Measurements from ENCODE around the gene PELO.
"Not testable (repeated sequence)": the region's sequence is repeated elsewhere in the genome, so short reads cannot be mapped to it uniquely, and the experiment has no call there.

PELO gene

GRCh38 chr5:52802272-52802973 lies 14.7 kb downstream of the PELO start:
- DNase-seq = no peak

- DNase-seq = no peak
Observed at GRCh38 chr5:52802974-52803336, 15.2 kb downstream of the PELO start.

GRCh38 chr5:52804387-52804791 lies 16.7 kb downstream of the PELO start:
- no peak for DNase-seq

- no peak for DNase-seq
Observed at GRCh38 chr5:52804981-52805380, 17.3 kb downstream of the PELO start.

GRCh38 chr5:52805615-52806014 lies 17.9 kb downstream of the PELO start:
- no peak for DNase-seq

GRCh38 chr5:52807037-52807436 lies 19.3 kb downstream of the PELO start:
- no peak for DNase-seq

GRCh38 chr5:52807723-52808122 lies 20.0 kb downstream of the PELO start:
- no peak for DNase-seq

GRCh38 chr5:52808316-52808901 lies 20.7 kb downstream of the PELO start:
- DNase-seq = no peak

GRCh38 chr5:52809884-52810283 lies 22.2 kb downstream of the PELO start:
- DNase-seq = no peak

- DNase-seq = no peak
Observed at GRCh38 chr5:52810426-52810825, 22.7 kb downstream of the PELO start.

- no peak for DNase-seq
Observed at GRCh38 chr5:52811067-52811749, 23.5 kb downstream of the PELO start.

- no peak for DNase-seq
Observed at GRCh38 chr5:52814352-52815148, 26.8 kb downstream of the PELO start.

GRCh38 chr5:52817818-52818217 lies 30.1 kb downstream of the PELO start:
- no peak for DNase-seq

GRCh38 chr5:52818360-52818759 lies 30.6 kb downstream of the PELO start:
- DNase-seq = no peak

GRCh38 chr5:52818807-52819206 lies 31.1 kb downstream of the PELO start:
- not testable (repeated sequence) for DNase-seq

- DNase-seq = no peak
Observed at GRCh38 chr5:52821901-52822300, 34.2 kb downstream of the PELO start.

- DNase-seq = no peak
Observed at GRCh38 chr5:52822437-52822836, 34.7 kb downstream of the PELO start.

GRCh38 chr5:52824827-52825226 lies 37.1 kb downstream of the PELO start:
- no peak for DNase-seq

- DNase-seq = no peak
Observed at GRCh38 chr5:52825826-52826225, 38.1 kb downstream of the PELO start.

- no peak for DNase-seq
Observed at GRCh38 chr5:52827815-52828214, 40.1 kb downstream of the PELO start.

- DNase-seq = no peak
Observed at GRCh38 chr5:52829664-52830063, 41.9 kb downstream of the PELO start.

- no peak for DNase-seq
Observed at GRCh38 chr5:52830650-52831049, 42.9 kb downstream of the PELO start.

GRCh38 chr5:52831786-52832511 lies 44.2 kb downstream of the PELO start:
- DNase-seq = no peak

Data from midbrain (tissue), 1 donor.